Stimulated activated CD8-positive, alpha-beta memory T cell treated with anti-CD3 and anti-CD28 coated beads, Interleukin-12 subunit alpha, Interleukin-12 subunit beta, amount 100 ng/mL, for 24 hours (primary cell): Measurements from ENCODE around the gene MAPT.

Source experiments
- DNase-seq: peaks from one replicate; pipeline ENCODE4 v3.0.0-alpha.2; 2020; ENCODE audit errors: extremely low read depth

MAPT gene

GRCh38 chr17:45894022-45894784 lies at the start of gene MAPT:
TSS of gene MAPT (plus strand) at chr17:45894554. CDS start at chr17:45962338, 67,784 bp downstream.
- peak; percentile 52 for DNase-seq

DNA sequence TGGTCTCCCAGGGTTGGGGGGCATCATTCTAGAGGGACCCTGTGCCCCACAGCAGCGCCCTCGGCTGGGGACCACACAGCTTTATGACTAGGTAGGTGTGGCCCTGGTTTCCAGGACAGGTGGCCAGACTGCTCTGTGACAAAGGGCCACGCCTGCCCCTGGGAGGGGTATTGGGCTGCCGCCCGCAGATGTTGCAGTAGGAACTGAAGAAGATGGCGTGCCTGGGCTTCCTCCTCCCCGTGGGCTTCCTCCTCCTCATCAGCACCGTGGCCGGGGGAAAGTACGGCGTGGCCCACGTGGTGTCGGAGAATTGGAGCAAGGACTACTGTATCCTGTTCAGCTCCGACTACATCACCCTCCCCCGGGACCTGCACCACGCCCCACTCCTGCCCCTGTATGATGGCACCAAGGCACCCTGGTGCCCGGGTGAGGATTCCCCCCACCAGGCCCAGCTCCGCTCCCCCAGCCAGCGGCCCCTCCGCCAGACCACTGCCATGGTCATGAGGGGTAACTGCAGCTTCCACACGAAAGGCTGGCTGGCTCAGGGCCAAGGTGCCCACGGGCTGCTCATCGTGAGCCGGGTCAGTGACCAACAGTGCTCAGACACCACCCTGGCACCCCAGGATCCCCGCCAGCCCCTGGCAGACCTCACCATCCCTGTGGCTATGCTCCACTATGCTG lies 49.5 kb upstream of the MAPT start, which contains the start of gene SPPL2C:
Gene SPPL2C, plus strand, starts transcription at position 187 of the 681 bp plus-strand sequence. Its CDS starts 26 bp downstream, at position 213.
- no peak for DNase-seq

- DNase-seq = no peak
Measured at GRCh38 chr17:45845376-45846185, 48.8 kb upstream of the MAPT start.

DNA sequence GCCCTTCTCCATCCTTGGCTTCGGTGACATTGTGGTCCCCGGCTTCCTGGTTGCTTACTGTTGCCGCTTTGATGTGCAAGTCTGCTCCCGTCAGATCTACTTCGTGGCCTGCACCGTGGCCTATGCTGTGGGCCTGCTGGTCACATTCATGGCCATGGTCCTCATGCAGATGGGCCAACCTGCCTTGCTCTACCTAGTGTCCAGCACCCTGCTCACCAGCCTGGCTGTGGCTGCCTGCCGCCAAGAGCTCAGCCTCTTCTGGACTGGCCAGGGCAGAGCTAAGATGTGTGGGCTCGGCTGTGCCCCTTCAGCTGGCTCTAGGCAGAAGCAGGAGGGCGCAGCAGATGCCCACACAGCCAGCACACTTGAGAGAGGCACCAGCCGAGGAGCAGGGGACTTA lies 48.1 kb upstream of the MAPT start:
- DNase-seq = no peak

GRCh38 chr17:45846646-45847045 lies 47.7 kb upstream of the MAPT start:
- no peak for DNase-seq

GRCh38 chr17:45847101-45847500 lies 47.3 kb upstream of the MAPT start:
- no peak for DNase-seq

DNA sequence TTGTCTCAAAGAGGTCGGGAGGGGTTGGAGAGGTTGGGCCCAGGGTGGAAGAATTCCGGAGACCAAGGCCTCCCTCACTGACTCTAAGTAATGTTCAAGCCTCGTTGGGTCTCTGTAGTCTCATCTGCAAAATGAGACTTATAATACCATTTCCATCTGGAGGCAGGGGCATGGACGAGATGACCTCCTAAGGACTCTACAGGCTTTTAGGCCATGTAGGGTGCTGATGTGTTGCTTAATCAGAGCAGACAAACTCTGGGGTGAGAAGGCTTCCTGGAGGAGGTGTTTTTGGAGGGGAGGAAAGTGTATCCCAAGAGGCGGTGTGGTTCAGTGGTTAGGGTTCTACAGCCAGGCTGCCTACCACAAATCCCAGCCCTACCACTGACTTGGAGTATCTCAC lies 46.6 kb upstream of the MAPT start:
- DNase-seq = no peak

DNA sequence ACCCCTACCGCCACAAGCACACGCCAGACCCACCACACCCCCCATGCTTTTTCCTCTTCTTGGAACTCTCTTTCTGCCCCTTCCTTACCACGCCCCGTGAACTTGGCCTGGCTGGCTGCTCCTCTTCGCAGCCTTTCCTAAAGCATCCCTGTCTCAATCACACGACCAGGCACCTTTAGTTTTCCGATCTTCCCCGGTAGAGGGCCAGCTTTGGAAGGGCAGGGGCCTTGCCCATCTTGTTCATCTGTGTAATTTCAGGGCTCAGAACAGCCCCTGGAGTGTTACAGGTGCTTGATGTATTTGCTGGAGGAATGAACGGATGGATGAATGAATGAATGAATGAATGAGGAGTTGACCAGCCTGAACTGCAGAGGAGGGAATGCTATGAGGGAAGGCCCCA lies 45.9 kb upstream of the MAPT start:
- no peak for DNase-seq

DNA sequence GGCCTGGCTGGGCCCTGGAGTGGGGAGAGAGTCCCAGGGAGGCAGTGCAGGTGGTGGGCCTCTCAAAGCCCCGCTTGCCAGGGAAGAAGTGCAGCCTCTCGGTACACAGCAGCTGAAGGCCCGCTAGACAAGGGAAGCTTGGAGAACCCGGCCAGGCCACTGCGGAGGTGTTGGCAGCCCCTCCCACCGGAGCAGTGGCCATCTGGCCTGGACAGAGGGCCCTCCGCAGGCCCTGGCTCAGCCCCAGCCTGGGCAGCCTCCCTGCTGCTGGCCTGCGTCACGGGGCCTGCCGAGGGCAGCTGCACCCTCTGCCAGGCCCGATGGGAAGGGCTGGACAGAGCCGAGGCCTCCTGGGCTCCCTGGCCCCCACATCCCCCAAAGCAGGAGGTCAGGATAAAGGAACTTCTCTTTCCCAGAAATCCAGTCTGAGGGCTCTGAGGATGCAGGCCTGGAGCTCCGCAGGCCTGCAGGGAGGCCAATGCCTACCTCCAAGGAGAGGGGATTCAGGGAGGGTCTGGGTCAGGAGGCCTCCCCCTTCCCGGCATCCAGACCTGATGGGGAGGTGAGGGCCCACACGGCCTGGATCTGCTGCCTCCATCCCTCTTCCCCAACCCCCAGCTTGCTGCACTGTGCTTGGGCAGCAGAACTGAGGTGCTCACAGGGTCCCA lies 45.4 kb upstream of the MAPT start:
- no peak for DNase-seq

GRCh38 chr17:45849536-45849990 lies 44.8 kb upstream of the MAPT start:
- DNase-seq = no peak

- DNase-seq = no peak
Measured at GRCh38 chr17:45850011-45850410, 44.3 kb upstream of the MAPT start.

DNA sequence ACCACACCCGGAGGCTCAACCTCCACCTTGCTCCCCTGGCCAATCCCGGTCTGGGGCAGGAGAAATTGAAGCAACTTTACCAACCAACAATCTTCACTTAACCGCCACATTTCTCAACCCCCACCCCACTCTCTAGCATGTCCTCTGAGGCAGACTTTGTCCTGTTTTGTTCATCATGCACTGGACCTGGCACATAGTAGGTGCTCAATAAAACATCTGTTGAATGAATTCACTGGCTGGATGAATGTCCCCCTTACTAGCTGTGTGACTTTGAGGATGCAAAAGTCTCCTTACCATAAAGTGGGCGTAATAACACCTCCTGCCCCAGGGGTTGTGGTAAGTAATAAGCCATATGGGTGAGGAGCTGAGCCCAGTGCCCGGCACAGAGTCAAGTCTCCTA lies 43.9 kb upstream of the MAPT start:
- DNase-seq = no peak

- no peak for DNase-seq
Measured at GRCh38 chr17:45851022-45851421, 43.3 kb upstream of the MAPT start.

- DNase-seq = no peak
Measured at GRCh38 chr17:45851464-45851863, 42.9 kb upstream of the MAPT start.

GRCh38 chr17:45851873-45852272 lies 42.5 kb upstream of the MAPT start:
- DNase-seq = no peak

- no peak for DNase-seq
Measured at GRCh38 chr17:45852535-45853297, 41.6 kb upstream of the MAPT start.

DNA sequence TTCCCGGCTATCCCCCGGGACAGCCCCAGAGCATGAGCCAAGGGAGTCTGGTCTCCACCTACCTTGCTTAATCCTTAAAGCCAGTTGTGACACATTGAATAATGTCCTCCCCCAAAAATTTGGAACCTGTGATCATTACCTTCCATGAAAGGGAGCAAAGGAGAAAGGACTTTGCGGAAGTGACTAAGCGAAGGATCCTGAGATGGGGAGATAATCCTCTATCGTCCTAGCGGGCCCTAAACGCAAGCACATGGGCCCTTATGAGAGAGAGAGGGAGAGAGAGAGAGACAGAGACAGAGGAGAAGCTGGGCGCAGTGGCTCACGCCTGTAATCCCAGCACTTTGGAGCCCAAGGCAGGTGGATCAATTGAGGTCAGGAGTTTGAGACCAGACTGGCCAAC lies 40.1 kb upstream of the MAPT start:
- no peak for DNase-seq

DNA sequence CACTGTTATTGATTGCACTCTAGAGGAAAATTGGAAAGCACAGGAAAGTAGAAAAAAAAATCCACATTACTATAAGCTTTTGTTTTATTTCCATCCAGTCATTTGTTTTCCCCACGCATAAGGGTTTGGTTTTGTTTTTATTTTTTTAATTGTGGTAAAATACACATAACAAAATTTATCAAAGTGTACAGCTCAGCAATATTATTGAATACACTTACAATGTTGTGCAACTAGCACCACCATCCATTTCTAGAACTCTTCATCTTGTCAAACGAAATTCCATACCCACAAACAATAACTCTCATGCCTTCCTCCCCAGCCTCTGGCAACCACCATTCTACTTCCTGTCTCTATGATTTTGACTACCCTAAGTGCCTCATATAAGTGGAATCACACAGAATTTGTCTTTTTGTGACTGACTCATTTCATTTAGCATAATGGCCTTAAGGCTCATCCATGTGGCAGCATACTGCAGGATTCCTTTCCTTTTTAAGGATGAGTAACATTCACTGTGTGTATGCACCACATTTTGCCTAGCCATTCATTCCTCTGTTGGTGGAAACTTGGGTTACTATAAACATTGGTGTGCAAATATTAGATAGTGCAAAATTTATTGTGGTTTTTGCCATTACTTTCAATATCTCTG lies 38.5 kb upstream of the MAPT start:
- DNase-seq = no peak

DNA sequence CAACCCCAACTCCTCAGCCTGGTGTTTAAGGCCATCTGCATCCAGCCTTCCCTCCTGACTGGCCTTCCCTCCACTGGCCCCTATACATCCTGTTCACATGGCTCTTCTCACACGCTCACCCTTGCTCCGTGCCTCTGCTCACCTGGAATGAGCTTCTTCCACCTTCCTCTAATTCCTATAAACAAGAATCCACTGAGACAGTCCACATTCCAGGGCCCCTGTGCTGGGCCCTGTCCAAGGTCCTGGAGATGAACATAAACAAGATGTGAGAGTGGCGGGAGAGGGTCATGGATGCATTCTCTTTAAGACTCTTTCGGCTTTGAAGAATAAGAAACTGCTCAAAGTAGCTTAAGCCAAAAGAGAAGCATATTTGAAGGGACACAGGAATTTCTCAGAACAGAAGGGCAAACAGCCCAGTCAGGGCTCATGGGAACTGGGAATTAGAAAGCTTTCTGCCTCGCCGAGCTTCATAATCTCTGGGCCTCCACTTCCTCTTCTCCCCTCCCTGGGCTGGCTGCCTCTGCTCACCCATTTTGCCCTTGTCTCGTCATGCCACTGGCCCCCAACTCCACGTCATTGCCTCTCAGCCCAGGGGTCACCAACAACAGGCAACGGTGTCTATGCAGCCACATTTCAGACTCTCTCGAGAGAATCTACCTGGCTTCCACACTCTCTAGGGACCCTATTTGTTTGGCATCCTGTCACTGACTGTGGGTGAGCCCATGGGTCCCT lies 36.2 kb upstream of the MAPT start:
- DNase-seq = no peak

- no peak for DNase-seq
Measured at GRCh38 chr17:45861165-45861564, 33.2 kb upstream of the MAPT start.
